ENCODE results near the gene DSCAML1.

DNA sequence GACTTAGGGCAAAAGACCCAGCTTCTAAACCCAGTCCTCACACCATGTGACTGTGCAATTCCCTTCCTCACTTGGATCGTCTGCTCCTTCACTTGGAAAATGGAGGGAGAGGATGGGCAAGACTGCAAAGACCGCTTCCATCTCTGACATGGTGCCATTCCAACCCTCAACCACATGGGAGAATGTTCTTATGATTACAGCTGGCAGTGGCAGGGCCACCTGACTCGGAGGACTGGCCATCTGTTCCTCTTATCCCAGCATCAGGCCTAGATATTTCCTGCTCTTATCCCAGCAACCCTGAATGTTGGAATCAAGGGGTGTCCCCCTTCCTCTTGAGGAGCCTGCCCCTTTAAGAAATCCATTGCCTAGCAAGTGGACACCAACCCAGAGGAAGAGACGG lies 15.4 kb downstream of the DSCAML1 start:
- TF ChIP-seq, protein P1, sequence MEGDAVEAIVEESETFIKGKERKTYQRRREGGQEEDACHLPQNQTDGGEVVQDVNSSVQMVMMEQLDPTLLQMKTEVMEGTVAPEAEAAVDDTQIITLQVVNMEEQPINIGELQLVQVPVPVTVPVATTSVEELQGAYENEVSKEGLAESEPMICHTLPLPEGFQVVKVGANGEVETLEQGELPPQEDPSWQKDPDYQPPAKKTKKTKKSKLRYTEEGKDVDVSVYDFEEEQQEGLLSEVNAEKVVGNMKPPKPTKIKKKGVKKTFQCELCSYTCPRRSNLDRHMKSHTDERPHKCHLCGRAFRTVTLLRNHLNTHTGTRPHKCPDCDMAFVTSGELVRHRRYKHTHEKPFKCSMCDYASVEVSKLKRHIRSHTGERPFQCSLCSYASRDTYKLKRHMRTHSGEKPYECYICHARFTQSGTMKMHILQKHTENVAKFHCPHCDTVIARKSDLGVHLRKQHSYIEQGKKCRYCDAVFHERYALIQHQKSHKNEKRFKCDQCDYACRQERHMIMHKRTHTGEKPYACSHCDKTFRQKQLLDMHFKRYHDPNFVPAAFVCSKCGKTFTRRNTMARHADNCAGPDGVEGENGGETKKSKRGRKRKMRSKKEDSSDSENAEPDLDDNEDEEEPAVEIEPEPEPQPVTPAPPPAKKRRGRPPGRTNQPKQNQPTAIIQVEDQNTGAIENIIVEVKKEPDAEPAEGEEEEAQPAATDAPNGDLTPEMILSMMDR (IDR thresholded peaks at IDR 0.05 in 2 of 3, conservative IDR thresholded peaks at IDR 0.05 in 1 of 3; ENCODE audit: borderline replicate concordance in 1 of 3, insufficient read depth in 1 of 3, low read depth in 2 of 3, low read length in 2 of 3): no peak
- no peak for TF ChIP-seq SP1 (IDR thresholded peaks at IDR 0.05; ENCODE audit: low read depth)

All from HCT116 (cell line).